22Rv1 (cell line): Measurements from ENCODE around the gene GAS7.

Experiments used
- CTCF ChIP-seq: fragments of 450-650 bp; IDR thresholded peaks from 2 replicates; pipeline ENCODE4 v1.5.1; 2017; ENCODE audit warnings: mild to moderate bottlenecking
- ZFX ChIP-seq: fragments of 450-650 bp; IDR thresholded peaks from 2 replicates; pipeline ENCODE4 v1.6.1; 2017; ENCODE audit warnings: antibody characterized with exemption, borderline replicate concordance

GRCh38 chr17:10144456-10144855 lies 54.0 kb downstream of the GAS7 start:
- no peak for TF ChIP-seq CTCF
- no peak for TF ChIP-seq ZFX
